ENCODE measurements around the gene MED12L. TPM values are rescaled to one million over a fixed set of nuclear protein-coding genes. Genes with fewer than 3 reads are reported as not detected.

Gene MED12L
- total RNA-seq, 1 experiment from 2014 or later, result 6.4 TPM

GRCh38 chr3:151437906-151438305 is 352.4 kb downstream of the MED12L start:
- intact Hi-C loops (cut with micrococcal nuclease), result loop anchor here (5.0 kb wide), 1 partner anchor 146 kb away; no protein-coding TSS in a partner anchor
- DNase-seq (ENCODE audit: low read depth, low spot score) (no peak), ATAC-seq (no peak)
- Histone ChIP-seq H2AFZ (ENCODE audit: low read depth, low read length, poor library complexity, severe bottlenecking) (no peak overlapping the region), H3K27me3 (ENCODE audit: insufficient read depth, low read length) (no peaks in the 10 kb centered on the region), H3K27ac (ENCODE audit: low read depth, low read length) (no peak overlapping the region), H3K9me2 (ENCODE audit: insufficient read depth) (no peaks in the 10 kb centered on the region), H3K9ac (ENCODE audit: low read length) (no peak overlapping the region), H3K79me2 (ENCODE audit: insufficient read depth, low read length) (no peaks in the 10 kb centered on the region), H4K20me1 (ENCODE audit: insufficient read depth) (no peaks in the 10 kb centered on the region), H3K9me3 (ENCODE audit: control insufficient read depth in 1 of 2, insufficient read depth in 1 of 2, low read depth in 1 of 2, low read length in 2 of 2) (no peaks in the 10 kb centered on the region), H3K36me3 (ENCODE audit: control insufficient read depth in 1 of 2, insufficient read depth in 2 of 2, low read length in 2 of 2) (no peaks in the 10 kb centered on the region), H3K4me3 (replicated peaks in 1 of 2; ENCODE audit: low read depth in 1 of 2, low read length in 2 of 2) (no peak overlapping the region), H3K4me2 (ENCODE audit: low read length) (no peak overlapping the region), H3K4me1 (ENCODE audit: control insufficient read depth in 1 of 2, insufficient read depth in 2 of 2, low read length in 2 of 2) (peaks cover 0 to 3% of the 10 kb centered on the region in 2 experiments; a peak in 1 of 4 replicates)
- TF ChIP-seq SP1 (IDR thresholded peaks at IDR 0.05; ENCODE audit: low read depth) (no peak), EZH2phosphoT487 (IDR thresholded peaks at IDR 0.05; ENCODE audit: borderline replicate concordance) (no peak), ZFX (IDR thresholded peaks at IDR 0.05) (no peak), ELF1 (IDR thresholded peaks at IDR 0.05; ENCODE audit: borderline replicate concordance, low read depth) (no peak), CEBPB (IDR thresholded peaks at IDR 0.05; ENCODE audit: low read depth) (no peak)
- POLR2A ChIA-PET, result no interaction called here
- RAD21 ChIA-PET (ENCODE audit: low non-redundant PET in 1 of 2, low total read pairs in 2 of 2, uncharacterized antibody in 2 of 2, unreplicated experiment in 2 of 2), result interaction anchor here in 1 of 2 experiments (0.7 to 2.4 kb wide), 2 partner anchors 223 to 401 kb away, joined by 3 to 7 read pairs; no protein-coding TSS in a partner anchor
- CTCF ChIA-PET, result interaction anchor here (5.5 kb wide), 1 partner anchor 400 kb away, joined by 106 read pairs; no protein-coding TSS in a partner anchor
- no TSS peak for BruUV-seq (replicated peaks)

GRCh38 chr3:151439652-151440125 is 354.2 kb downstream of the MED12L start:
- no peaks in the 10 kb centered on the region for H3K4me1 ChIP-seq (ENCODE audit: control insufficient read depth in 1 of 2, insufficient read depth in 2 of 2, low read length in 2 of 2)
- POLR2A ChIA-PET, result interaction anchor here (1.8 kb wide), 1 partner anchor 399 kb away, joined by 9 read pairs; no protein-coding TSS in a partner anchor
- ATAC-seq, result peak; percentile 94
- H3K27me3 ChIP-seq (ENCODE audit: insufficient read depth, low read length), result no peaks in the 10 kb centered on the region
- no peaks in the 10 kb centered on the region for H3K9me3 ChIP-seq (ENCODE audit: control insufficient read depth in 1 of 2, insufficient read depth in 1 of 2, low read depth in 1 of 2, low read length in 2 of 2)
- DNase-seq (ENCODE audit: low read depth, low spot score), result peak; percentile 53
- CTCF ChIA-PET, result interaction anchor here (0.5 to 5.5 kb wide), 14 partner anchors 8 to 1133 kb away, joined by 3 to 106 read pairs (median 4); no protein-coding TSS in a partner anchor
- RAD21 ChIA-PET (ENCODE audit: low non-redundant PET in 1 of 2, low total read pairs in 2 of 2, uncharacterized antibody in 2 of 2, unreplicated experiment in 2 of 2), result interaction anchor here (2.1 to 2.4 kb wide), 2 partner anchors 399 kb away, joined by 7 to 9 read pairs; no protein-coding TSS in a partner anchor
- H3K9ac ChIP-seq (ENCODE audit: low read length), result no peak overlapping the region
- H2AFZ ChIP-seq (ENCODE audit: low read depth, low read length, poor library complexity, severe bottlenecking), result no peak overlapping the region
- no peak overlapping the region for H3K4me2 ChIP-seq (ENCODE audit: low read length)
- no peak overlapping the region for H3K27ac ChIP-seq (ENCODE audit: low read depth, low read length)
- no peaks in the 10 kb centered on the region for H4K20me1 ChIP-seq (ENCODE audit: insufficient read depth)
- no peaks in the 10 kb centered on the region for H3K79me2 ChIP-seq (ENCODE audit: insufficient read depth, low read length)
- no peaks in the 10 kb centered on the region for H3K9me2 ChIP-seq (ENCODE audit: insufficient read depth)
- TF ChIP-seq CTCF (IDR thresholded peaks at IDR 0.05 in 2 of 3, conservative IDR thresholded peaks at IDR 0.05 in 1 of 3; ENCODE audit: borderline replicate concordance in 1 of 3, insufficient read depth in 1 of 3, low read depth in 2 of 3, low read length in 2 of 3) (peak; percentile 77 to 90 (median 88)), RAD21 (IDR thresholded peaks at IDR 0.05; ENCODE audit: low read depth) (peak; percentile 88), MAX (IDR thresholded peaks at IDR 0.05) (no peak)
- intact Hi-C loops (cut with micrococcal nuclease), result loop anchor here (1.0 to 5.0 kb wide), 4 partner anchors 147 to 479 kb away; no protein-coding TSS in a partner anchor
- H3K4me3 ChIP-seq (replicated peaks in 1 of 2; ENCODE audit: low read depth in 1 of 2, low read length in 2 of 2), result no peak overlapping the region
- BruUV-seq (replicated peaks), result no TSS peak
- no peaks in the 10 kb centered on the region for H3K36me3 ChIP-seq (ENCODE audit: control insufficient read depth in 1 of 2, insufficient read depth in 2 of 2, low read length in 2 of 2)
